Adrenal gland (tissue), 12 donors: ENCODE results near the gene TMEM252. TPM values are rescaled to one million over a fixed set of nuclear protein-coding genes. Genes with fewer than 3 reads are reported as not detected.

Source experiments
- DNase-seq, 7 donors: peaks; one replicate each; pipeline ENCODE4 v3.0.0-alpha.2; 2019 to 2020
- H3K27ac ChIP-seq, 5 donors: fragments of 200-600 bp; sonication (generic) in 4 of 5; 1 replicate in 3 of 5; 2 replicates in 2 of 5; pipeline versions ENCODE4 v1.5.1 to v1.8.0; 2016 to 2020; ENCODE audit warnings: mild to moderate bottlenecking in 1 of 5
- H3K27me3 ChIP-seq: fragments of 200-600 bp; 2 replicates; pipeline ENCODE4 v1.8.0; 2021
- H3K36me3 ChIP-seq, 2 donors: fragments of 200-600 bp; replicated peaks in 1 of 2; 1 replicate in 1 of 2; 2 replicates in 1 of 2; pipeline versions ENCODE4 v1.5.1 to v1.8.0; 2018 to 2022
- H3K4me1 ChIP-seq, 2 donors: fragments of 200-600 bp; replicated peaks in 1 of 2; 1 replicate in 1 of 2; 2 replicates in 1 of 2; pipeline versions ENCODE4 v1.5.1 to v1.8.0; 2018 to 2021
- H3K4me3 ChIP-seq, 4 donors: fragments of 200-600 bp; sonication (generic) in 3 of 4; one replicate each; pipeline ENCODE4 v1.5.1; 2016 to 2018
- H3K9me3 ChIP-seq, 3 donors: fragments of 200-600 bp; sonication (generic) in 1 of 3; replicated peaks in 1 of 3; 1 replicate in 2 of 3; 2 replicates in 1 of 3; pipeline versions ENCODE4 v1.5.1 to v1.8.0; 2016 to 2021
- POLR2A ChIP-seq, 2 donors: fragments of 450-650 bp; IDR thresholded peaks; one replicate each; pipeline ENCODE4 v1.6.1; 2017; ENCODE audit warnings: antibody characterized with exemption in 2 of 2, mild to moderate bottlenecking in 2 of 2, moderate library complexity in 1 of 2
- WGBS, 4 donors: extraction: QIAGEN DNeasy Blood & Tissue Kit in 2 of 4; methylation state at CpG; one replicate each; pipeline versions ENCODE4 v1.1.5 to v1.1.7; 2013 to 2017; 5-methylcytosine and 5-hydroxymethylcytosine counted together
- intact Hi-C, 2 donors: fragments of 100-400 bp; cut with DNase I; formaldehyde crosslinking; loops; one replicate each; pipeline versions ENCODE4 v1.14.1 to v1.15.0; 2022 to 2023
- polyA plus RNA-seq, 3 donors: library from polyadenylated mRNA; stranded (reverse); fragments of 200-250 nt in 2 of 3; fragments of 350-450 nt in 1 of 3; fragmentation: Illumina TruSeq in 1 of 3; extraction: RNeasy Lipid Tissue Mini Kit (QIAGEN cat#74804) in 1 of 3; gene quantifications; one replicate each; pipeline ENCODE4 v1.2.3, GENCODE V29; 2013 to 2014
- total RNA-seq, 9 donors: library from RNA; depleted of rRNA in 4 of 9; stranded (reverse); fragments of >200 nt in 4 of 9; fragments of 120-200 nt in 1 of 9; fragmentation: NEBNext Ultra II Directional in 1 of 9; extraction: Animal tissue kit (Norgen Biotek cat#: 25700) in 1 of 9; gene quantifications; one replicate each; pipeline versions ENCODE4 v1.1.0 to v1.2.4, GENCODE V29; 2013 to 2023
- TF ChIP-seq, protein P1 (sequence below), 6 experiments: fragments of 450-650 bp in 4 of 6; fragments of 200-600 bp in 2 of 6; sonication (generic) in 1 of 6; IDR thresholded peaks; 1 replicate in 5 of 6; 2 replicates in 1 of 6; pipeline versions ENCODE4 v1.5.1 to v1.8.0; 2016 to 2021; ENCODE audit warnings: antibody characterized with exemption in 6 of 6, mild to moderate bottlenecking in 2 of 6, moderate library complexity in 1 of 6
- donor health status: healthy with polysubstance abuse.
- donor health status: Bipolar disorder and iron deficiency.
- donor health status: DM: yes; HTN: yes; CAD: no.
- donor health status: DM: no; HTN: no; CAD: no.
- donor health status: DM: no; HTN: no; CAD: no.
- donor health status: DM: yes; HTN: yes; CAD: no.

Gene TMEM252
- total and polyA plus RNA-seq, 12 donors, result not detected

DNA sequence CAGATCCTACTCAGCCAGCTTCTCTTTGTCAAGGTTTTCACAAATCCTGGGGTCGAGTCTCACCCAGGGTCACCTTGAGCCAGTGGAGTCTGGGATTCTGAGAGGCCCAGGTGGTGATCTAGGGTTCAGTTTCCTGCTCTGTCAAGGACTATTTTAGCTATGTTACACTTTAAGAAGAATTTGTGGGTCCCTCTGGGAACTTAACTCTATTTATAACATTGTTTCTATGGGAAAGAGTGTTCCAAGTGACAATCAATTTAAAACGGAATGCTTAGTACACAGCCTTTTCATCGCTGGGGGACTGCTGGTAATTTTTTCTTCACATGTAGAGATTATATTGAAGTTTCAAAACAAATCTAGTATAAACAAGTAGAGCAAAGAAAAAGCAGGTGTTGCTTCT is 26.9 kb upstream of the TMEM252 start:
- WGBS, 4 donors, result 74 to 79% (median 77%) methylated on average over 3 of the region's 3 CpGs
- no peak for TF ChIP-seq POLR2A (IDR thresholded peaks at IDR 0.05)
- intact Hi-C loops, result no loop called here
- Histone ChIP-seq H3K9me3 (no peaks in the 10 kb centered on the region), H3K27me3 (no peaks in the 10 kb centered on the region), H3K27ac (no peak overlapping the region), H3K4me3 (no peak overlapping the region), H3K4me1 (no peaks in the 10 kb centered on the region), H3K36me3 (no peaks in the 10 kb centered on the region)
- no peak for DNase-seq

DNA sequence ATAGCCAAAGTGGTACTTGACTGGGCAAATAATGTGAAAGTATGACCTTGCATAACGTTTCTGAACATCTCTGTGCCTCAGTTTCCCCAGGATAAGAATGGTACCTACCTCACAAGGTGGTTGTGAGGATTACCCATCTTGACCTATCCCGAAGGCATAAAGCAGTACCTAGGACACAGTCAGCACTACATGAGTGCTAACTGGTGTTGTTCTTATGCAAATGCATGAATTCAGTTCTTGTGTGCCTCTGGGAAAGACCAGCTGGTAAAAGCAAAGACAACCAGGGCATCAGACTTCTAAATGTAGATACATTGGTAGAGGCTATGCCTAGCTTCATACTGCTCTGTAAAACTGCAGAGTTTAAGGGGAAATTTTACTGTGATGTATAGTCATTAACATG is 21.8 kb upstream of the TMEM252 start:
- no peak for TF ChIP-seq POLR2A (IDR thresholded peaks at IDR 0.05)
- TF ChIP-seq, protein P1, sequence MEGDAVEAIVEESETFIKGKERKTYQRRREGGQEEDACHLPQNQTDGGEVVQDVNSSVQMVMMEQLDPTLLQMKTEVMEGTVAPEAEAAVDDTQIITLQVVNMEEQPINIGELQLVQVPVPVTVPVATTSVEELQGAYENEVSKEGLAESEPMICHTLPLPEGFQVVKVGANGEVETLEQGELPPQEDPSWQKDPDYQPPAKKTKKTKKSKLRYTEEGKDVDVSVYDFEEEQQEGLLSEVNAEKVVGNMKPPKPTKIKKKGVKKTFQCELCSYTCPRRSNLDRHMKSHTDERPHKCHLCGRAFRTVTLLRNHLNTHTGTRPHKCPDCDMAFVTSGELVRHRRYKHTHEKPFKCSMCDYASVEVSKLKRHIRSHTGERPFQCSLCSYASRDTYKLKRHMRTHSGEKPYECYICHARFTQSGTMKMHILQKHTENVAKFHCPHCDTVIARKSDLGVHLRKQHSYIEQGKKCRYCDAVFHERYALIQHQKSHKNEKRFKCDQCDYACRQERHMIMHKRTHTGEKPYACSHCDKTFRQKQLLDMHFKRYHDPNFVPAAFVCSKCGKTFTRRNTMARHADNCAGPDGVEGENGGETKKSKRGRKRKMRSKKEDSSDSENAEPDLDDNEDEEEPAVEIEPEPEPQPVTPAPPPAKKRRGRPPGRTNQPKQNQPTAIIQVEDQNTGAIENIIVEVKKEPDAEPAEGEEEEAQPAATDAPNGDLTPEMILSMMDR (IDR thresholded peaks at IDR 0.05), result no peak
- 65 to 69% (median 68%) methylated on average over 2 of the region's 2 CpGs for WGBS, 4 donors
- DNase-seq, result no peak
- intact Hi-C loops, result no loop called here
- H3K36me3 ChIP-seq, result no peaks in the 10 kb centered on the region
- H3K4me3 ChIP-seq, result no peak overlapping the region
- peaks cover 0 to 10% of the 10 kb centered on the region in 2 donors for H3K4me1 ChIP-seq
- H3K27ac ChIP-seq, result no peak overlapping the region
- H3K27me3 ChIP-seq, result no peaks in the 10 kb centered on the region
- no peaks in the 10 kb centered on the region for H3K9me3 ChIP-seq

DNA sequence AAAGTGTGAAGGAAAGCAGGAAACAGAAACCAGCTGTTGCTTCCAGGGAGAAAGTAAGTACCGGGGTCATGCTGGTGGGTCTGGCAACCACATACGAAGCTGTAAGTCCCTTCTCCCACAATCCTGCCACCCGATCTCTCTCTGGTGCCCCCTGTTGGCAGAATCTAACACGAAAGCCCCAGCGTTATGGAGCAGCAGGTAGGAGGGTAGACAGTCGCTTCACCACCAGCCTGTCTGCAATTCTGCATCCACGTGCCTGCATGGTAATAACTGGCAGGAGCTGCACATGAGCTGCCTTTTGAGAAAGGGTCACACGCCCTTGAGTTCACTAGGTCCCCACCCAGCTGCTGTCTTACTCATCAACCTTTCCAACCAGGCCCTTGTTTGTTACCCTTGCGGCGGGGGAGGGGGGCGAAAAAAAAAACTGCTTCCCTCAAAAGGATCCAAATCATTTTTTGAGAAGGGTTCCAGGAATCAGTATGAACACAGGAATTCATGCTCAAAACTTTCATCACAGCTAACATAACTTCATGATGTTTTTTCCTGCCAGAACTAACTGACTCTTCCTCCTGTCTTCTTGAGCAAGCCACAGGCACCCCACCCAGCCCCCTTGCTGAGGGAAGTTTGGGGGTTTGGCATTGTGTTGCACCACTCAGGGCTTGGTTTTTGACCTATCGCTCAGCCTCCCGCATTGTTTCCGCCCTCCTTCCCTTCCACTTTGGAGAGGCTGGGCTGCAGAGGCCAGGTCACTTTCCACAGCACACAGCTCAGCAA is 19.6 kb upstream of the TMEM252 start:
- Histone ChIP-seq H3K4me3 (no peak overlapping the region), H3K4me1 (peaks cover 0 to 10% of the 10 kb centered on the region in 2 donors), H3K9me3 (no peaks in the 10 kb centered on the region), H3K36me3 (no peaks in the 10 kb centered on the region), H3K27me3 (no peaks in the 10 kb centered on the region), H3K27ac (peak overlapping the region in 2 of 5 donors; percentile 10 to 63)
- intact Hi-C loops, result no loop called here
- peak; percentile 29 to 69 (median 42) for DNase-seq
- TF ChIP-seq POLR2A (IDR thresholded peaks at IDR 0.05), result no peak
- TF ChIP-seq, protein P1 (IDR thresholded peaks at IDR 0.05), result peak in 3 of 6 experiments; percentile 23 to 42 (median 27)
- WGBS, 4 donors, result 47 to 59% (median 54%) methylated on average over 14 of the region's 14 CpGs

DNA sequence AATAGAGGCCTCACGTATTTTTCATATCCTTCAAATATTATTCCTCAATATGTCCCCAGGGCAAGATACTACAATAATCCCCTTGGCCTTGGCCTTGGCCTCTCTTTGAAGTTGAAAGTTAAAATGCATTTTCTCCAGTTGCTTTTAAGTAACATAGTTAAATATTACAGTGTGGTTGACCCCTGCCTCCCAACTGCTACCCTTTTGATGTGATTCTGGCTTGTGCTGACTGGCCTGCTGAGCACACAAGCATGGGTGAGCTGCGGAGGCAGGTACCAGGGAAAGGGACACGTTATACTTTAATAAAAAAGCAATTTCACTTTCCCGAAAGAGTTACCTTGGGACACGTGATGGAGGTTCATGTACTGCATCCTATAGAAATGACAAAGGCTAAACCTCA is 17.9 kb upstream of the TMEM252 start:
- TF ChIP-seq POLR2A (IDR thresholded peaks at IDR 0.05), result no peak
- TF ChIP-seq, protein P1 (IDR thresholded peaks at IDR 0.05), result no peak
- H3K9me3 ChIP-seq, result no peaks in the 10 kb centered on the region
- H3K27me3 ChIP-seq, result no peaks in the 10 kb centered on the region
- no peak overlapping the region for H3K27ac ChIP-seq
- 79 to 89% (median 84%) methylated on average over 5 of the region's 5 CpGs for WGBS, 4 donors
- H3K36me3 ChIP-seq, result no peaks in the 10 kb centered on the region
- intact Hi-C loops, result no loop called here
- no peak overlapping the region for H3K4me3 ChIP-seq
- DNase-seq, result no peak
- peaks cover 0 to 10% of the 10 kb centered on the region in 2 donors for H3K4me1 ChIP-seq
